Caco-2 (cell line): ENCODE data around the gene MAP3K21. TPM values are rescaled to one million over a fixed set of nuclear protein-coding genes. Genes with fewer than 3 reads are reported as not detected.

Experiments
- BruUV-seq: library from RNA; stranded (reverse); fragments of 400-500 nt; replicated peaks from 2 replicates; lab custom pipeline; 2021; lab: Mats Ljungman, UMichigan
- CTCF ChIA-PET: fragments of 300-600 bp; sonication (Branson Sonifier 250); formaldehyde crosslinking; loops from one replicate; lab custom pipeline; 2022; ENCODE audit warnings: antibody characterized with exemption; lab: Charles Lee
- POLR2A ChIA-PET: fragments of 300-600 bp; sonication (Branson Sonifier 250); formaldehyde crosslinking; loops from one replicate; lab custom pipeline; 2022; ENCODE audit warnings: antibody characterized with exemption; lab: Charles Lee
- DNase-seq, 2 experiments: peaks; one replicate each; pipeline versions ENCODE4 v3.0.0 to v3.0.0-alpha.2; 2020 to 2022
- H3K27me3 ChIP-seq: replicated peaks from 2 replicates; pipeline ENCODE4 v1.6.0; 2011; ENCODE audit warnings: low read length; ENCODE audit not compliant: control insufficient read depth, insufficient read depth
- H3K36me3 ChIP-seq: 2 replicates; pipeline ENCODE4 v1.5.1; 2011; ENCODE audit warnings: low read length; ENCODE audit not compliant: control insufficient read depth, insufficient read depth
- H3K4me1 ChIP-seq: fragments of 250-450 bp; sonication (Bioruptor Pico); 2 replicates; pipeline ENCODE4 v1.5.1; 2020; ENCODE audit warnings: mild to moderate bottlenecking
- H3K4me3 ChIP-seq: 2 replicates; pipeline ENCODE4 v1.5.1; 2011; ENCODE audit warnings: low read depth, mild to moderate bottlenecking, control low read depth, low read length
- H3K9me3 ChIP-seq: fragments of 250-450 bp; sonication (Bioruptor Pico); 2 replicates; pipeline ENCODE4 v1.5.1; 2020; ENCODE audit warnings: mild to moderate bottlenecking, moderate library complexity
- H3K27ac Mint-ChIP-seq: one replicate; pipeline ENCODE4 v1.8.0; 2022; ENCODE audit warnings: mixed read lengths; ENCODE audit not compliant: unreplicated experiment
- H3K27me3 Mint-ChIP-seq: one replicate; pipeline ENCODE4 v1.8.0; 2022; ENCODE audit warnings: mixed read lengths; ENCODE audit not compliant: insufficient read depth, unreplicated experiment
- H3K36me3 Mint-ChIP-seq: one replicate; pipeline ENCODE4 v1.8.0; 2022; ENCODE audit warnings: mild to moderate bottlenecking, mixed read lengths; ENCODE audit not compliant: insufficient read depth, unreplicated experiment
- H3K4me1 Mint-ChIP-seq: one replicate; pipeline ENCODE4 v1.8.0; 2022; ENCODE audit warnings: low read depth, mixed read lengths; ENCODE audit not compliant: unreplicated experiment
- H3K4me3 Mint-ChIP-seq: one replicate; pipeline ENCODE4 v1.8.0; 2022; ENCODE audit warnings: mild to moderate bottlenecking, moderate library complexity, mixed read lengths; ENCODE audit not compliant: unreplicated experiment
- H3K9me3 Mint-ChIP-seq: one replicate; pipeline ENCODE4 v1.8.0; 2022; ENCODE audit warnings: mixed read lengths; ENCODE audit not compliant: unreplicated experiment
- intact Hi-C: fragments of 100-400 bp; cut with micrococcal nuclease; formaldehyde crosslinking; loops from one replicate; pipeline ENCODE4 v1.10.0; 2022; ENCODE audit not compliant: unreplicated experiment
- total RNA-seq: library from RNA; stranded (reverse); gene quantifications from 2 replicates; pipeline ENCODE4 v1.2.3, GENCODE V29; 2022
- TF ChIP-seq, protein P1 (sequence below), 2 experiments: fragments of 200-600 bp in 1 of 2; IDR thresholded peaks; 1 replicate in 1 of 2; 2 replicates in 1 of 2; pipeline versions ENCODE4 v1.5.1 to v1.8.0; 2011 to 2022; ENCODE audit warnings: antibody characterized with exemption in 1 of 2, control low read depth in 1 of 2, inconsistent platforms in 1 of 2, low read depth in 1 of 2, low read length in 1 of 2, mild to moderate bottlenecking in 1 of 2, moderate library complexity in 1 of 2; ENCODE audit not compliant: insufficient read depth in 1 of 2, severe bottlenecking in 1 of 2, unreplicated experiment in 1 of 2

The MAP3K21 gene
- total RNA-seq, 1 experiment from 2014 or later: 10.4 TPM

DNA sequence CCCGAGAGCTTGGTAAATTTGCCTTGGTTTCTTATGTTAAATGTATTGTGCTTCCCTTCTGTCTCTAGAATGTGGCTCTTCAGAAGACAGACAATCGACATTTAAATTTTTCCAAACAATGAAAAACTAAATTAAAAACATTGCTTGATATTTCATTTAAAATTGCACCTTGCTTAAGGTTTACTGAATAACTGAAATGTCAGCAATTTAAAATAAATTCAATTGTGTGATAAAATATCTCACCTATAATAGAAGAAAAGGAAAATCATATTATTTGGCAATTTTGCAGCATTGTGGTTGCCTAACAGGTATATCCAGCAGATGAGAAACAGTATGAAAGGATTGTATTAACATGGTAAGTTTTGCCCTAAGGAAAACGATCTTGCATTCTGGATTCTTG lies 56.5 kb downstream of the MAP3K21 start:
- Mint-ChIP-seq H3K27ac (no peak overlapping the region), H3K36me3 (peaks cover 6% of the 10 kb centered on the region), H3K4me1 (no peaks in the 10 kb centered on the region), H3K9me3 (peaks cover 10% of the 10 kb centered on the region), H3K27me3 (no peaks in the 10 kb centered on the region), H3K4me3 (no peak overlapping the region)
- TF ChIP-seq, protein P1, sequence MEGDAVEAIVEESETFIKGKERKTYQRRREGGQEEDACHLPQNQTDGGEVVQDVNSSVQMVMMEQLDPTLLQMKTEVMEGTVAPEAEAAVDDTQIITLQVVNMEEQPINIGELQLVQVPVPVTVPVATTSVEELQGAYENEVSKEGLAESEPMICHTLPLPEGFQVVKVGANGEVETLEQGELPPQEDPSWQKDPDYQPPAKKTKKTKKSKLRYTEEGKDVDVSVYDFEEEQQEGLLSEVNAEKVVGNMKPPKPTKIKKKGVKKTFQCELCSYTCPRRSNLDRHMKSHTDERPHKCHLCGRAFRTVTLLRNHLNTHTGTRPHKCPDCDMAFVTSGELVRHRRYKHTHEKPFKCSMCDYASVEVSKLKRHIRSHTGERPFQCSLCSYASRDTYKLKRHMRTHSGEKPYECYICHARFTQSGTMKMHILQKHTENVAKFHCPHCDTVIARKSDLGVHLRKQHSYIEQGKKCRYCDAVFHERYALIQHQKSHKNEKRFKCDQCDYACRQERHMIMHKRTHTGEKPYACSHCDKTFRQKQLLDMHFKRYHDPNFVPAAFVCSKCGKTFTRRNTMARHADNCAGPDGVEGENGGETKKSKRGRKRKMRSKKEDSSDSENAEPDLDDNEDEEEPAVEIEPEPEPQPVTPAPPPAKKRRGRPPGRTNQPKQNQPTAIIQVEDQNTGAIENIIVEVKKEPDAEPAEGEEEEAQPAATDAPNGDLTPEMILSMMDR (IDR thresholded peaks at IDR 0.05; ENCODE audit: insufficient read depth in 1 of 2, low read depth in 1 of 2, low read length in 1 of 2, severe bottlenecking in 1 of 2, unreplicated experiment in 1 of 2): no peak
- BruUV-seq: no TSS peak
- intact Hi-C loops: no loop called here
- no peaks in the 10 kb centered on the region for H3K27me3 ChIP-seq
- CTCF ChIA-PET: no interaction called here
- no peak overlapping the region for H3K4me3 ChIP-seq
- no peaks in the 10 kb centered on the region for H3K9me3 ChIP-seq
- peaks cover 2% of the 10 kb centered on the region; the same call in 1 of the 2 replicates for H3K36me3 ChIP-seq
- POLR2A ChIA-PET: no interaction called here
- H3K4me1 ChIP-seq: no peaks in the 10 kb centered on the region
- no peak for DNase-seq

DNA sequence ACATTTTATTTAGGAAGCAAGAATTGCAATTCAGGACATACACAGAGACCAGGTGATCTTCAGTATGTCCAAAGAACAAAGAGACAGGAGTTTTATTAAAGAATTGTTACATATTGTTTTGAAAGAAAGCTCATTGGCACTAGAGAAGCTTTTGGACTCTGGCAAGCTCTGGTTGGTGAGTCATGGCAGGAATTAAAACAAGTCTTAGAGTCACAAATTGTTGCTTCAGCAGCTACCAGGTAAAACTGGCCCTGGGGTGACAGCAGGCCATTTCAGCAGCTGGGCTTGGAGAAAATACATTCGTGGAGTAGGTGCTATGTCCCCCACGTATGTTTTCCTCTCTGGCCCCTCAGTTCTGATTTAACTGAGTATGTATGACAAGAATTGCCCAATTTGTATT lies 58.8 kb downstream of the MAP3K21 start:
- ChIA-PET CTCF (no interaction called here), POLR2A (no interaction called here)
- H3K4me1 ChIP-seq: peaks cover 5% of the 10 kb centered on the region; the same call in 1 of the 2 replicates
- peaks cover 6% of the 10 kb centered on the region for H3K36me3 Mint-ChIP-seq
- peaks cover 6% of the 10 kb centered on the region for H3K4me1 Mint-ChIP-seq
- no peaks in the 10 kb centered on the region for H3K27me3 Mint-ChIP-seq
- H3K4me3 Mint-ChIP-seq: no peak overlapping the region
- no peaks in the 10 kb centered on the region for H3K27me3 ChIP-seq
- BruUV-seq: no TSS peak
- H3K4me3 ChIP-seq: no peak overlapping the region
- intact Hi-C loops: no loop called here
- TF ChIP-seq, protein P1 (IDR thresholded peaks at IDR 0.05; ENCODE audit: insufficient read depth in 1 of 2, low read depth in 1 of 2, low read length in 1 of 2, severe bottlenecking in 1 of 2, unreplicated experiment in 1 of 2): no peak
- no peak overlapping the region for H3K27ac Mint-ChIP-seq
- H3K36me3 ChIP-seq: peaks cover 2% of the 10 kb centered on the region; the same call in 1 of the 2 replicates
- H3K9me3 Mint-ChIP-seq: peaks cover 10% of the 10 kb centered on the region
- no peaks in the 10 kb centered on the region for H3K9me3 ChIP-seq
- DNase-seq: no peak

DNA sequence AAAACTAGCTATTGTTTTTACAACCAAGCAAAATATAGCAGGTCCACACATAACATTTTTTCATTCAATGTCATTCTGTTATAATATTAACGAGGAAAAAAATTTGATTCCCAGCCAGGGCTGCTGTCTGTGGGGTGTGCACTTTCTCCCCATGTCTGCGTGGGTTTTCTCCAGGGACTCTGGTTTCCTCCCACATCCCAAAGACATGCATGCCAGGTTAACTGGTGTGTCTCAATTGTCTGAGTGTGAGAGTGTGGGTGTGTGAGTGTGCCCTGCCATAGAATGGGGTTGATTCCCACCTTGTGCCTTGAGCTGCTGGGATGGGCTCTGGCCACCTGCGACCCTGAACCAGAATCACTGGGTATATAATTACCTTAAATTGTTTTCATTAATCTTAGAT lies 60.1 kb downstream of the MAP3K21 start:
- H3K4me1 ChIP-seq: peaks cover 9% of the 10 kb centered on the region; the same call in 1 of the 2 replicates
- intact Hi-C loops: no loop called here
- no peaks in the 10 kb centered on the region for H3K9me3 ChIP-seq
- ChIA-PET POLR2A (no interaction called here), CTCF (no interaction called here)
- H3K36me3 Mint-ChIP-seq: peaks cover 6% of the 10 kb centered on the region
- BruUV-seq: no TSS peak
- H3K4me3 Mint-ChIP-seq: no peak overlapping the region
- TF ChIP-seq, protein P1 (IDR thresholded peaks at IDR 0.05; ENCODE audit: insufficient read depth in 1 of 2, low read depth in 1 of 2, low read length in 1 of 2, severe bottlenecking in 1 of 2, unreplicated experiment in 1 of 2): no peak
- H3K36me3 ChIP-seq: no peaks in the 10 kb centered on the region
- peaks cover 8% of the 10 kb centered on the region for H3K9me3 Mint-ChIP-seq
- H3K27me3 ChIP-seq: no peaks in the 10 kb centered on the region
- no peaks in the 10 kb centered on the region for H3K27me3 Mint-ChIP-seq
- no peak for DNase-seq
- H3K27ac Mint-ChIP-seq: no peak overlapping the region
- H3K4me1 Mint-ChIP-seq: peaks cover 15% of the 10 kb centered on the region
- no peak overlapping the region for H3K4me3 ChIP-seq
